HG03135 (cell line): ENCODE measurements around the gene KSR2.

Source experiments
- ATAC-seq: cut with Tn5 transposase; IDR thresholded peaks from one replicate; pipeline ENCODE4 v1.9.1; 2021; ENCODE audit warnings: mild to moderate bottlenecking, moderate library complexity; ENCODE audit not compliant: unreplicated experiment

KSR2 gene

GRCh38 chr12:117430246-117430645 is 538.5 kb downstream of the KSR2 start:
- ATAC-seq = no peak

- ATAC-seq = no peak
Measured at GRCh38 chr12:117427211-117427610, 541.6 kb downstream of the KSR2 start.

DNA sequence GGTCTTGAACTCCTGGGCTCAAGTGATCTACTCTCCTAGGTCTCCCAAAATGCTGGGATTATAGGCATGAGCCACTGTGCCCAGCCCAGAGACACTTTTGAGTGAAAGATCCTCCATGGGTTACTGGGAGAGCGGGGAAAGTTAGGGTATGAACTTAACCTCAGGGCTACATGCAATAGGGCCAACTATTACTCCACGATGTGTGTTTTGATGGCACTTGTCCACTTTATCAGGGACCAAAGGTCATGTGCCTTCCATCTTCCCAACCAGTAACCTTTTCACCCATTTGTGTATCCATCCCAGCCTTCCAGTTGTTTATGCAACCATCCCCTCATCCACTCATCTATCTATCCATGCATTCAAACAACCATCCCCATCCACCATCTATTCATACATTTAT is 546.8 kb downstream of the KSR2 start:
- ATAC-seq = no peak

- no peak for ATAC-seq
Measured at GRCh38 chr12:117421068-117421752, 547.6 kb downstream of the KSR2 start.

DNA sequence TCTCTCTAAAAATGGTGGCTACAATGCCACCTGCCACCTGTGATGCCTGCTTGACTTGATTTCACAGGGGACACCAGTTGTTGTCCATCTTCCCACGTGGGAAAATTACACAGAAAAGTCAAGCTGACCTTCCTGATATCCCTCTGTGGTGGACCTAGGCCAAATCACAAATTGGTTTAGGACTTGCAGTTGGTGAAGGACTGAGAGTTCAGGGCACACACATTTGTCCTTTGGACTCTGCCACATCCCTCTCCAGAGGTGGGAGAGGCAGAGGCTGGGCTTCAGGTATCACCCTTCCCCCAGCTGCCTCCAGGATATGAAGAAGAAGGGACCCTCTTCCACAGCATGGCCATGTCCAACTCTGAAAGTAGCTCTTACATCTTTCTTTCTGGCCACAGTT is 551.8 kb downstream of the KSR2 start:
- no peak for ATAC-seq

- ATAC-seq = no peak
Measured at GRCh38 chr12:117412465-117413188, 556.2 kb downstream of the KSR2 start.

DNA sequence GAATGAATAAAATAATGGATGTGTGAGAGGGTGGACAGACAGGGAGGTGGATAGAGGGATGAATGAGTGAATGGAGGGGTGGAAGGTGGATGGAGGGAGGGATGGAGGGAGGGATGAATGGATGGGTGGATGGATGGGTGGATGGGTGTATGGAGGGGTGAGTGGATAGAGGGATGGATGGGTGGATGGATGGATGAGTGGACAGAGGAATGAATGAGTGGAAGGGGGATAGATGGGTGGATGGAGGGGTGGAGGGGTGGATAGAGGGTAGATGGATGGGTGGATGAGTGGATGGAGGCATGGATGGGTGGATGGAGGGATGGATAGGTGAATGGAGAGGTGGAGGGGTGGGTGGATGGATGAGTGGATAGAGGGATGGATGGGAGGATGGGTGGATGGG is 559.5 kb downstream of the KSR2 start:
- ATAC-seq = no peak

- no peak for ATAC-seq
Measured at GRCh38 chr12:117408161-117408791, 560.5 kb downstream of the KSR2 start.

DNA sequence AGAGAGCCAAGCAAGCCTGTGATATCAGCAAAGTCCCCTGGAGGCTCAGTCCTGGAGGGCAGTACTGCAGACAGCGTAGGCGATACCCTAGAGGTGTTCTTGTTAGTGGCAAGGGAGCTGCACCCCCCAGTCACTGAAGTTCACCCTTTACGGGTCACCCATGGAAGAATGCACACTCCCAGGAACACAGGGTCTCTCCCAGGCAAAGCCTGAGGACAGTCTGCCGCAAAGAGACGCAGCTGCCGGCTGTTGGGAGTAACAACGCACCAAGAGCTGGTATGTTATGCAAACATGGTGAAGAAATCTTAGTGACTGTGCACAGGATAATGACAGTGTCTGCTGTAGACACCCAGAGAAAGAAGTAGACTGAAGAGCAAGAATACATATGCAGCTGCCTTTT is 563.9 kb downstream of the KSR2 start:
- ATAC-seq = no peak

DNA sequence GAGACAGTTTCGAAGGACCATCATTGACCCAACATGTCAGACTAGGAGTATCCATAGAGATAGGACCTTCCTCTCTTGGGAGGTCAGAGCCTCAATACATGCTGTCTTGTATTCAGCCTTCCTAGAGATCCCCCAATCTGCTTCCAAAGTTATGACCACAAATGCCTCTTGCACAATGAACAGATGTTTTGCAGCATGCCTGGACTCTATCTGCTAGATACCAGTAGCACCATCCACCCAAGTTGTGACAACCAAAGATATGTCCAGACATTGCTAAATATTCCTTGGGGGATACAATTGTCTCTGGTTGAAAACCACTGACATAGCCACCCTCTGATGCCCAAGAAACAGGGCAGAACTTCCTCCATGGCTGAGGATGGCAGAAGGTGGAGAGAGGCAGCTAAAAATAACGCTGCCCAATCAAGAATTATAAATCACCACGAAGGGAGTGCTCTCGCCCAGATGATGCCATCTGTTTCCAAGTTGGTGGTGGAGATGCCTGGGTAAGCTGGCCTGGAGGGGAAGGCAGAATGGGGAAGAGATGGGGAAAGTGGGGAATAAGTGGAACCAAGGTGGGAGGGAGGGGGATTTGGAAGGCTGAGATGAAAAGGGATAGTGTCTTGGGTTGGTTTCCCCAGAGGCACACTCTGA is 564.5 kb downstream of the KSR2 start:
- ATAC-seq = no peak

- no peak for ATAC-seq
Measured at GRCh38 chr12:117403586-117404139, 565.1 kb downstream of the KSR2 start.
